ENCODE measurements around the gene CD99.
"Not testable (repeated sequence)": the region's sequence is repeated elsewhere in the genome, so short reads cannot be mapped to it uniquely, and the experiment has no call there.

The CD99 gene

GRCh38 chrX:2700405-2701320 is 9.6 kb downstream of the CD99 start:
- no peak for DNase-seq

GRCh38 chrX:2701600-2701999 is 10.5 kb downstream of the CD99 start:
- no peak for DNase-seq

- no peak for DNase-seq
Observed at GRCh38 chrX:2703991-2704369, 12.9 kb downstream of the CD99 start.

- no peak for DNase-seq
Observed at GRCh38 chrX:2705046-2705832, 14.1 kb downstream of the CD99 start.

DNA sequence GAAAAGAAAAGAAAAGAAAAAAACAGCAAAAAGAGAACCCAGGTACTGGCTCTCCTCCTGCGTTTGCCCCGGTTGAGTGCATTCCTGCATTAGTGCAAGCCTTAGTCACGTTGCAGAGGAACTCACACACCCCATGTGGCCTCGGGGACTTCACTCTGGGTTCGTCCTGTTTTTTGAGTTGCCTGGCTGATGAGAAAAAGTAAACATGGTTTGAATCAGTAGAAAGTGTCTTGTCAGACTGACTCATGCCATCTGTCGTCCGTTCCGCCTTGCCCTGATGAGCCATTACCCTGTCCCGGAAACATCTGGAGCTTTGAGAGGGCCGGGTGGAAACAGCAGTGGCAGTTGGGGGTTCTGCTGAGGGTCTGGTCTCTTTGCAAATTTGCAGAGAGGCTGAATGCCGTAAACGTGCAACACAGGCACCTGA is 16.3 kb downstream of the CD99 start:
- no peak for DNase-seq

DNA sequence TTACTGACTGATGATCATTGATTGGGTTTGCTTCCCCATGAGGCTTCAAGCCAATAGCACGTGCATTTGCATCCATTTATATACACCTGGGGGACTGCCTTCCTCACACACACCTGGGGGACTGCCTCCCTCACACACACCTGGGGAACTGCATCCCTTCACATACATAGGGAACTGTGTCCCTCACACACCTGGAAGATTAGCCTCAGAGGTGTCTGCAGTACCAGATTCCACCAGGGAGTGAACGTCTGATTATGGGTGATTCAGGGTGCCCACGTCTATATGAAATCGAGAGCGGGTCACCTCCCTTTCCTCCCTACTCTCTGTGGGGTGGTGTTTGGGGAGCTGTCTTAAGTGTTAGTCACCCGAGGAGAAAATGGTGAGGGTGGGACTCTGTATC is 16.9 kb downstream of the CD99 start:
- DNase-seq: no peak

DNA sequence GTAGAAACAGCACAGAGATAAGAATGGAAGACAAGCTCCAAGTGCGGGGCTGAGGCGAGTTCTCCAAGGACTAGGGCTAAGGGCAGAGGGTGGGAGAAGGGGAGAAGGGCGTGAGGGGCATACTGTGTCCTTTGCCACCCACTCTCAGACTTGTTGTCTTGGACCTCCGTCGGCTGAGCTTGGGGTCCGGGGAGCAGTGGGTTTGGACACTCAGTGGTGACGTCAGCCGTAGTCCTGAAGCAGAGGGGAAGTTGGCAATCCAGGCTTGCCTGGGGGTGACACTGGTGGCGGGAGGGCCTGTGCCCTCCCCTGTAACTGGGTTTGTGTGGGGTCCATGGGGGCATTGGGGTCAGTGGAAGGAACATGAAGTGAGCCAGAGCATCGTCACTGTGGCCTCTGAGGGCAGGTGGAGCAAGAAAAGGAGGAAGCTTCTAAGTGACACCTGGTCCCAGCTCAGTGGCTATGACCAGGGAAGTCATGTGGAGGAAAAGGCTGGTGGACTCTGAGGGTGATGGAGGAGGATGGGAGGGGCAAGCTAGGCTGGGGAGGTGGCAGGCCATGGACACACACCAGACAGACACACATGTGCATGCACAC is 17.6 kb downstream of the CD99 start:
- DNase-seq: no peak

DNA sequence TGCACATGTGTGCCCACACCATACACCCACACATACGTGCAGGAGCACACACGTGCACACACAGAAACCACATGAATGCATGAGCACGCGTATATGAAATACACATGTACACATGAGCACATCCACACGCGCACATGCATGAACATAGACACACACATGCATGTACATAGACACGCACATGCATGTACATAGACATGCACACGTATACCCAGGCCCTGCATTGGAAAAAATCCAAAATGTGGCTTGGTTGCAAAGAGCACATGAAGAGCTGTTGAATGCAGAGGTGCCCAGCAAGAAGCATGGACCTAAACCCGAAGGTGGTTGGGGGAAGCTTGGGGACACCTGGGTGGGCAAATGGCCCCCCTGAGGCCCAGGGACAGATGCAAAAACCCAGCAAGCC is 18.5 kb downstream of the CD99 start:
- DNase-seq: no peak

GRCh38 chrX:2710041-2710840 is 19.1 kb downstream of the CD99 start:
- DNase-seq: no peak

GRCh38 chrX:2711441-2711840 is 20.3 kb downstream of the CD99 start:
- no peak for DNase-seq

DNA sequence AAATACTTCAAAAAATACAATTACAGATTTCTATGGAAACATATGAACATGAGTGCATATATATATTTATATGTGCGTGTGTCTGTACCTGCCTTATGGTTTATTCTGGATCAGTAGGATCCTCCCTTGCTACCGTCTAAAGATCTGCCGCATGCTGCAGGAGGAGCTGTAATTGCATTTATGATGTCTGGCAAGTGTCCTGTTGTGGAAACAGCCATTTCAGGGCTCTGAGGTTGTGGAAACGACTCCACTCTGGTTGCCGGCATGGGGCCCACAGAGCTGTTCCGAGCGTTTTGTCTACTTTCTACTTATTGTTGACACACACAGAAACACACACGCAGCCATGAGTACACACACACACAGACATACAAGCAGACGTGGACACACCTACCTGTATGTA is 21.3 kb downstream of the CD99 start:
- DNase-seq: no peak

DNA sequence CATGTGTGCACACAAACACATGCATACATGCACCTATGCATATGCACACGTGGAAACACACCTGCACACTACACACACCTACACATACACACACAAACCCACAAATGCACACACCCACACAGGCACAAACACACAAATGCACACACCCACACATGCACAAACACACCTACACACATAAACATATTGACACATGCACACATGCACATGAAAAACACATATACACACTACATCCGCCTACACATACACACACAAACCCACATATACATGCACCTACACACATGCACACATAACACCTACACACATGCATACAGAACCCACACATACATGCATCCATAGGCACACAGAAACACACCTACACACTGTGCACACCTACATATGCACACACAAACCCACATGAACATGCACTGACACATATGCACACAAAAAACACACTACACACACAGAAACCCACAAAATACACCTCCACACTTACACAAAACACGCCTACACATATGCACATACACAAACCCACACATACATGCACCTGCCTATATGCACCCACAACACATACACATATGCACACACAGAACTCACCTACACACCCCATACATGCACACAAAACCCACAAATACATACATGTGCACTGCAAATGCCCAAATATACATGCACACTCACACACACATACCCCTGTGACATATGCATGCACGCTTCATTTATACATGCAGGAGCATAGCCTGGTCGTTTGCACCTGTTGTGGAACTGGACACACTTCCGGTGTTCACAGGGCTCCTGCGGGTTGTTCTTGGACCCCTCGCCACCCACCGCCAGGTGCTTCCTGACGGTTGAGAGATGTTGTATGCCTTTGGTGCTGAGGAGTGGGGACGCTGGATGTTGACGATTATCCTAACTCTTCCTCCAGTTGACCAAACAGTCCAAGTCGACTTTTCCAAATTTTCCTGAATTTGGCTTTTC is 22.1 kb downstream of the CD99 start:
- no peak for DNase-seq

DNA sequence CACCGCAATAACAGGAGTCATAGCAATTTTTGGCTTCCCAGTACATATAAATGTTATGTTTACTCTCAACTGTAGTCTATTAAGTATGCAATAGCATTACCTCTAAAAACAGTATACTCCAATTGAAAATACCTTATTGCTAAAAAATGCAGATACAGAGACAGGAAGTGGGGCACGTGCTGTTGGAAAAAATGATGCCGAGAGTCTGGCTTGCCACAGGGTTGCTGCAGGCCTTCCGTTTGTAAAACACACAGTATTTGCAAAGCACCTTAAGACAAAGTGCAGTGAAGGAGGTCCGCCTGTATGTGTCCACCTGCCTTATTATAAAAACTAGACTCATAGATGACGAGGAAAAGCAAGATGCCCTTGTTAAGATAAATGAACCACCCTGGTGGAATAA is 23.5 kb downstream of the CD99 start:
- DNase-seq: no peak

DNA sequence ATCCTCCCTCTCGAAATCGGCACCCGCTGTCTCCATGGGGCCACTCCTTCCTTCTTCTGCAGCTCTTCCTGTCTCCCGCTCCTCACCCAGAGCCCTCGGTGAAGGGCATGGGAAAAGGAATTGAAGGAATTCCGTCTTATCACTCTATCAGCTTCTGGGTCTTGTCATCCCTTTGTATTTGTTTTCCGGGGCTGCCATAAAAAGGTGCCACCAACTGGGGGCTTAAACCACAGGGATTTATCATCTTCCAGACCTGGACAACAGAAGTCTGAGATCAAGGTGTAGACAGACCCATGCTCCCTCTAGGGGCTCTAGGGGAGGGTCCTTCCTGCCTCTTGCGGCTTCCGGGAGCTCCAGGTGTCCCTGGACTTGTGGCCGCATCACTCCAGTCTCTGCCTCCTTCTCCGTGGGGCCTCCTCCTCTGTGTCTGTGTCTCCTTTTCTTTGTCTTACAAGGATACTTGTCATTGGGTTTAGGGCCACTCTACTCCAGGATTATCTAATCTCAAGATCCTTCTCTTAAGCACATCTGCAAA is 24.0 kb downstream of the CD99 start:
- DNase-seq: no peak

GRCh38 chrX:2717312-2717711 is 26.2 kb downstream of the CD99 start:
- no peak for DNase-seq

GRCh38 chrX:2718821-2719220 is 27.7 kb downstream of the CD99 start:
- no peak for DNase-seq

GRCh38 chrX:2719774-2720447 is 28.8 kb downstream of the CD99 start:
- no peak for DNase-seq

- DNase-seq: no peak
Observed at GRCh38 chrX:2723286-2723879, 32.3 kb downstream of the CD99 start.

- DNase-seq: not testable (repeated sequence)
Observed at GRCh38 chrX:2727264-2727663, 36.2 kb downstream of the CD99 start.

DNA sequence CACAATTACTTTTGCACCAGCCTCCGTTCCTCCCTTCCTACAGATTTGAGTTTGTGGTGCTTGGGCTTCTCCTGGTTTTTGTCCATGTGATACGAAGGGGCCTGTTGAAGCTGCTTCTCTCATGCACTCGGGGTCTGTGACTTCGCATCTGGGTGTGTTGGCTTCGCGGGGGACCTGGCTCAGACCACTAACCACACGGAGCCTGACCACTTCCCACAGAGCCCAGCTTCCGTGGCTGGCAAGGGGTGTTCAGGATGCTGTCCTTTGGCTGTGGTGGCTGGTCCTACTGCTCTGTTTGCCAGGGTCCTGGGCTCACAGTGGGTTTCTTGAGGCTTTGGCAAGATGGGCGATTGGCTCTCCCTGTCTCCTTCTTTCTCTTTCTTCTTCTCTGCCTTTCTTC is 41.0 kb downstream of the CD99 start:
- no peak for DNase-seq
